Measurements from ENCODE around the gene FAM72C.
"Not testable (repeated sequence)": the region's sequence is repeated elsewhere in the genome, so short reads cannot be mapped to it uniquely, and the experiment has no call there.

The FAM72C gene

GRCh38 chr1:143971924-143972700 lies at the start of gene FAM72C:
FAM72C (minus strand) TSS chr1:143971986; CDS start chr1:143971141, 845 bp downstream.
- not testable (repeated sequence) for DNase-seq (ENCODE audit: low spot score)

GRCh38 chr1:144020001-144020738 lies 48.4 kb upstream of the FAM72C start:
- DNase-seq (ENCODE audit: low spot score) = not testable (repeated sequence)

DNA sequence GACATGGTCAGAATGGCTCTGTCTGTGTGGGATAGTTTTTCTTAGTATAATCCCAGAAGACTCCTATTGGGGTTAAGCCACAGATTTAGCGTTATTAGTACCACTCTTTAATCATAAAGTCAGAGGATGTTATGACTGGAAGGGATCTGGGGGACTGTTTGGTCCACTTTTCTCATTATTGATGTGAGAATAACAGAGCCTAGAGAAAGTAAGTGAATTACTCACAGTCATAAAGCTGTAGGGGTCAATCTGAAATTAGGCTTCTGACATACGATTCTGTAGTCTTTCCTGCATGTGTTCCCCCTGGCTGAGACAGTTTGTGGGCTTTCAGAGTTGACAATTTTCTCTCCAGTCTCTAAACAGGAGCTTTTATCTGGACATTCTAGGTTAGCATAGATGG lies 47.3 kb upstream of the FAM72C start:
- DNase-seq (ENCODE audit: low spot score) = not testable (repeated sequence)

- DNase-seq (ENCODE audit: low spot score) = not testable (repeated sequence)
These were observed 43.6 kb upstream of the FAM72C start for GRCh38 chr1:144015180-144015966.

DNA sequence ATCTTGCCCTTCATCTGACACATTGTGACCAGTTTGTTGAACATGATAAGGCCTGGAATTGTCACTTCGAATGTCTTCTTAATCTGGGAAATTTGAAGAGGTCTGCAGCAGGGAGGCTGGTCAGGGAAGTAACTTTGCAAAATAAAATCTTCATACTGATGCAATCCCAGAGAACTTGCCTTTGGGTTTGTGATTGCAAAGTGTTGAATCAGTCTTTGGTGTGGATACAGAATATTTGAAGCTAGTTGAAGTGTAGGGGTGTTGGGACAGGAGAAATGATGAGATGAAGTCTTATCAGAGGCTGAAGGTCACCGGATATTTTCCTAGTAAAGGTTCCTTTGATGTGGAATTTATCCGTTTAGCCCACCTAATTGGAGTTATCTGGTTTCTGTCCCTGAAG lies 42.7 kb upstream of the FAM72C start:
- DNase-seq (ENCODE audit: low spot score) = not testable (repeated sequence)

DNA sequence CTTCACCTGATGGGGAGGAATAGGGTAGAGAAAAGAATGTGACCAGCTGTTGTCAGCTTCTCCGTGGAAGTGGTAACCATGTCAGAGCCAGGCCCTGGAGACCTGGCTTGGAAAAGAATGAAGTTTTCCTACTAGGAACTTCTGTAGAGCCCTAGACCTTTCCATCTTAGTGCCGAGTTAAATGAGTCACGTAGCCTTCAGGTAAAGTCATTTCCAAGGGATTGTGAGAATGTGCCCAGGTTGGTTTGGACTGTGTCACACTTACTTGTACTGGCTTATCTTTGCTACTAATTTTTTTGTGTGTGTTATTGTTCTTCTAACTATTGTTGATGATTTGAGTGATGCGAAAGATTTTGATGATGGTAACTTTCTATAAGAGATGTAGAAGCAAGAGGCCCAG lies 42.3 kb upstream of the FAM72C start:
- not testable (repeated sequence) for DNase-seq (ENCODE audit: low spot score)

DNA sequence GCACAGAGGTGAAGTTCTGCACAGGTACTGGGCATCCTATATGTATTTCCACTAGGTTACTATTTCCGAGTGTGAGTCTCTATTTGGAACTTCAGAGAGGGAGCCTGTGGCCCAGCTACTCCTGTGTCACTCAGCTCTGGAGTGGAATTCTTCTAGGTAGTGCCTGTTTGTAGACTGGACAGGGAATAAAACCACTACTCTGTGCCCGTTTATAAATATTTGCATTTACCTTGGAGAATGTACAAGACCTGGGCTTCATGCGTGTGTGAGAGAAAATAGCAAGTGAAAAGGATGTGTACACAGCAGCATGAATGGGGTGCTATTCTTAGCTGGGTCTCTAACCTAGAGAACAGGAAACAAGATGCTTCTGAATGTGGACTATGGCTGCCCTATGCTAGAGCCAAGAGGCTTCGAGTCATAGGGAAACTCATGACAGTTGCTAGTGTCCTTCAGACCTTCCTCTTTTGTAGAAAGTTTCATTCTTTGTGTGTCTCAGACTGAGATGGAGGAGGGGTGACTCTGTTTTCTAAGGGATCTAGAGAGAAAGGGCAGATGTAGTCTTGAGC lies 40.5 kb upstream of the FAM72C start:
- DNase-seq (ENCODE audit: low spot score) = not testable (repeated sequence)

DNA sequence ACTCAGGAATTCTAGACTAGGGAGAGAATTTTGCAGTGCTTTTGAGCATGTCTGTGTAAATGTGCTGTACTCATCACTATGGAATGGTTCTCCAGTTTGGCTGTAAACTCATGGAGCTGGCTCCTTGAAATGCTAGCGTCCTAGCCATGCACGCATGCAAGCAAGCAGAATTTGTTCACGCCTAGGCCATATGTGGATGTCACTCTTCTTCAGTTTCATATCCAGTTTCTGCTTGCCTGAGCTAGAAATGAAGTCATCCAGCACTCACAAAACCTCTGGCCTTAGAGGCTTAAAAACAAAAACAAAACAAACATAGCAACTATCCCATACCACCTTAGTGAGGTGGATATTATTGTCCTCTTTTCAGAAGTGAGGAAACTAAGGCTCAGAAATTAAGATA lies 37.6 kb upstream of the FAM72C start:
- not testable (repeated sequence) for DNase-seq (ENCODE audit: low spot score)

DNA sequence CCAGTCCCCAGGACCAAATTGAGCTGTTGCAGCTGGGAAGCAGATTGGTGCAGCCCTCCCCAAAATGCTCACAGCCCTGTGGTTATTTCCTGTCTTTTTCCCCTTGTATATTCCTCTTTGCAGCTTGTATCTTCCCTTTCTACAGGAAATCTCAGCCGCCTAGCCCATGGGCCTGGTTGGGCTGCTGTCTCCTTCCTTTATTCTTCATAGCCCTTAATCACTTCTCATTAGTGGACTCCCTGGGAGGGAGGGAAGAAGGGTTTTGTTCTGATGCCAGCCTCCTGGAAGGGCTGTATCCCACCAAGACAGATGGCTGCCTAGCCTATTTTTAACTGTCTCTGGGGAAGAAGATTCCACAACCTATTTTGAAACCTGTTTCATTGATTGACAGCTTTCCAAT lies 32.5 kb upstream of the FAM72C start:
- DNase-seq (ENCODE audit: low spot score) = not testable (repeated sequence)

- DNase-seq (ENCODE audit: low spot score) = not testable (repeated sequence)
These were observed 31.7 kb upstream of the FAM72C start for GRCh38 chr1:144003306-144004029.

- DNase-seq (ENCODE audit: low spot score) = not testable (repeated sequence)
These were observed 30.5 kb upstream of the FAM72C start for GRCh38 chr1:144002141-144002881.

GRCh38 chr1:144001077-144001476 lies 29.3 kb upstream of the FAM72C start:
- DNase-seq (ENCODE audit: low spot score) = not testable (repeated sequence)

GRCh38 chr1:143996020-143996419 lies 24.2 kb upstream of the FAM72C start:
- not testable (repeated sequence) for DNase-seq (ENCODE audit: low spot score)

GRCh38 chr1:143993301-143993907 lies 21.6 kb upstream of the FAM72C start:
- DNase-seq (ENCODE audit: low spot score) = not testable (repeated sequence)

DNA sequence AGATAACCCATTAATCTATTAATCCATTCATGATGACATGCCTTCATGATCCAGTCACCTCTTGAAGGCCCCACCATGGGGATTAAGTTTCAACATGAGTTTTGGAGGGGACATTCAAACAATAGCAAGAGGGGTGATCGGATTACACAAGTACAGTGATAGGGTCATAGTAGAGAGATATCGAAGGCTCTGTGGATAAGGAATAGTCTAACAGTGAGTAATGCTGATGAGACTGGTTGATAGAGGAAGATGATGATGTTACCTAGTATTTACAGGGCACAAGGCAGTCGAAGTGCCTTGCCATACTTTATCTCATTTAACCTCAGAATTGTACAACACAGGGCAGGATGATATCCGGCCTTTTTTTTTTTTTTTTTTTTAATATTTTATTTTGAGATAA lies 18.9 kb upstream of the FAM72C start:
- DNase-seq (ENCODE audit: low spot score) = not testable (repeated sequence)

GRCh38 chr1:143989719-143990118 lies 17.9 kb upstream of the FAM72C start:
- DNase-seq (ENCODE audit: low spot score) = not testable (repeated sequence)

DNA sequence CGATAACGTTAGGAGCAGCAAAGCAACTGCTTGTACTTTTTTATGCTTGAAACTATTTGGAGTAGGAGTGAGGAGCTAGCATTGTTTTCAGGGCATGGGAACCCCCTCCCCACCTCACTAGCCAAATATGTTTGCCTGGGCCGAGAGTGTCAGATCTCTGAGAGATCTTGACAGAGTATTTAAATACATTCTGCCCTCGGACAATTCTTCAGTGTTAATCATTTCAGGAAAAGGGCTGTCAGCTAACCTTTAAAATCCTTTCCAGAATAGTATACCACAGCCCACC lies 17.6 kb upstream of the FAM72C start:
- DNase-seq (ENCODE audit: low spot score) = not testable (repeated sequence)

DNA sequence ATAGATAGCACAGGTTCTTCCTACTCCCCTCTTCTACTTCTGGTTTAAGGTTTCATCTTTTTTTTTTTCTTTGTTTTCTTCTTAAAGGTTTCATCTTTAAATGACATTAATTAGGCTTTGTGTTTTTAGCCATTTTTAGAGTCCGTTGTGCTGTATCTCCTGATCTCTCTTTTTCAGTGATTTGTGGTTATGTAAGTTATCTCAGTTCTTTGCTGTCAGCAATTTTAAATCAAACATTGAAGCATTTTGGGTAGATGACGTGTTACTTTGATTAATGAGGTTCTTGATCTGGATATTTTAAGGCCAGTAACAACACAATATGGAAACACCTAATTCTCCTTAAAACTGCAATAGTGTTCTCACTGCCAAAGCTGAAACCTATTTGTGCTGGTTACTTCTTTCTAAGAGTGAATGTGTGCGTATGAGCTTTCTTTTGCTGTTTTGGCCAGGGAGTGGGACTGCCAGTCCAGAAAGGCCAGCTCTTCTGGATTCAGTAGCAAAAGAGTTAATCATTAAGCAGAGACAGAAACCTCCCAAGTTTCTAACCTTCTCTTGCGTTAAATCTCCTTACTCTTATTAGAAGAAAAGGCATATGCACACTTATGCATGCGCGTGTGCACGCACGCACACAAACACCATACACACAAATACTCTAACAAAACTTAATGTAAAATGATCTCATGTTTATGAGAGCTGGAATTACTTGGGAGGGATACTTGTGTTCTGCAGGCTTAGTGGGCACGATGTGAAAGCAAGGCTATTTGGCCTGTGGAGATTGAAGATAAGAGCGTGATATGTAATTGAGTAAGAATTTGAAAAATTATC lies 17.0 kb upstream of the FAM72C start:
- not testable (repeated sequence) for DNase-seq (ENCODE audit: low spot score)

GRCh38 chr1:143987868-143988267 lies 16.1 kb upstream of the FAM72C start:
- DNase-seq (ENCODE audit: low spot score) = not testable (repeated sequence)

Measured in kidney capillary endothelial cell (primary cell).